Measurements from ENCODE around the gene SPG11. TPM values are rescaled to one million over a fixed set of nuclear protein-coding genes. Genes with fewer than 3 reads are reported as not detected.

The SPG11 gene
- total RNA-seq, 2 donors from 2014 or later, result 55.7 to 98.4 TPM

DNA sequence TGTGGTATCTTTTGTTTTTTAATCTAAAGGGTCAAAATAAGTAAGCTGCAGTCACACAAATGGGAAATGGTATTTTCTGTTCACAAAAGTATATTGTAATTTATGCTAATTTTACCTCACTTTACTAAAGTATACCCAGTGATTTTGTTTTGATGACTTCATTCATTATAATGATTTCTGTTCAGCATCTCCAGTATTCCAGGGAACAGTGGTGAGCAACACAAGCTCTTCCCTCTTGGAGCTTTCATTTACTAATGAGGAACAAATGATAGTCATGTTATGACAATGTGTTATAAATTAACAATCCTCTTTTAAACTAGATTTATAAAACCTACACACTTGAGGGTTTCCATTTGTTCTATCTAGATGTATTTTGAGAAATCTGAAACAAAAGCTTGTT is 147.0 kb downstream of the SPG11 start:
- H3K4me1 Mint-ChIP-seq, result peaks cover 5% of the 10 kb centered on the region
- no peak for ATAC-seq (replicated peaks)
- H3K27me3 Mint-ChIP-seq, result no peaks in the 10 kb centered on the region

More for the DNA sequence above, 147.0 kb downstream of the SPG11 start:
- peaks cover 85% of the 10 kb centered on the region for H3K36me3 Mint-ChIP-seq (ENCODE audit: low read depth)
- no peak overlapping the region for H3K4me3 Mint-ChIP-seq
- H3K9me3 Mint-ChIP-seq, result no peaks in the 10 kb centered on the region
- H3K27ac Mint-ChIP-seq, result no peak overlapping the region

Other genes with a start within 250 kb of the SPG11 start
- gene CTDSPL2, start 236.0 kb downstream of the SPG11 start, total RNA-seq, result 100 to 1,000 TPM in 1 of 2 donors, 10 to 100 TPM in 1; 60.3 to 100 TPM
- 10 to 100 TPM; 43.5 to 99.1 TPM for gene EIF3J, start 126.5 kb downstream of the SPG11 start, total RNA-seq
- gene PATL2, start 47.7 kb upstream of the SPG11 start, total RNA-seq, result 10 to 100 TPM in 1 of 2 donors, 1 to 10 TPM in 1; 7.9 to 38.5 TPM
- 1,000 to 10,000 TPM; 4,659 to 6,253 TPM for gene B2M, start 47.9 kb upstream of the SPG11 start, total RNA-seq
- gene TRIM69, start 72.9 kb upstream of the SPG11 start, total RNA-seq, result 100 to 1,000 TPM in 1 of 2 donors, 10 to 100 TPM in 1; 40.3 to 100 TPM